HG03175 (cell line): ENCODE measurements around the gene TOB2.

Experiments
- ATAC-seq: cut with Tn5 transposase; IDR thresholded peaks from one replicate; pipeline ENCODE4 v1.9.1; 2021; ENCODE audit warnings: mild to moderate bottlenecking, moderate library complexity; ENCODE audit not compliant: unreplicated experiment

Gene TOB2

GRCh38 chr22:41395531-41396240 lies 50.9 kb downstream of the TOB2 start:
- ATAC-seq = no peak

DNA sequence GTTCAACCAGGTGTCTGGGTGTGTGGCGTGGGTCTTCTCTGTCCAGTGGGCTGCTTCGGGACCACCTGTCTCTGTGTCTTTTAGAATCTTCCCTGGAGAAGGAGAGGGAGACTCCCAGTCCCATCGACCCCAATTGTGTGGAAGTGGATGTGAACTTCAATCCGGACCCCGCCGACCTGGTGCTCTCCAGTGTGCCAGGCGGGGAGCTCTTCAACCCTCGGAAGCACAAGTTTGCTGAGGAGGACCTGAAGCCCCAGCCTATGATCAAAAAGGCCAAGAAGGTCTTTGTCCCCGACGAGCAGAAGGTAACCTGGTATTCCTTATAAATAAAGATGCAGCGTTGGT lies 52.6 kb downstream of the TOB2 start:
- no peak for ATAC-seq

- ATAC-seq = no peak
Observed at GRCh38 chr22:41387341-41387740, 59.3 kb downstream of the TOB2 start.

DNA sequence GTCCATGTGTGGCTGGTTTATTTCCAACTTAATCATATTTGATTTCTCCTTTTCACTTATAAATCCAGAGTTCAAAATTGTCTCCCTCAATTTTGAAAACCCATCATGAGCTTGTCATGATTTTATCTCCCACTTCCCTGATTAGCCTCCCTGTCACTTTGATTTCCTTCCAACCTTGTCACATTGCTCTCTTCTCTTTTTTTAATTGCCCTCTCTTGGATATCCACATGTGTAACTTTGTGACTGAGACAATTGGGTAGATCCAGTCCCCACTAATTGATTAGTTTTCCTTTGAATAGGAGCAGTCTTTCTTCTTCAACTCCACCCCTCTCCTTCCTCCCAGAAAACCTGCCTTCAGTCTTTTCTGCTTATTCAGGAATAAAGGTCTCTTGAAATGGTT lies 62.5 kb downstream of the TOB2 start:
- no peak for ATAC-seq
